ENCODE results near the gene NHS. TPM values are rescaled to one million over a fixed set of nuclear protein-coding genes. Genes with fewer than 3 reads are reported as not detected.

NHS gene
- total RNA-seq, 4 donors from 2014 or later: 6.9 to 16.9 (median 9.9) TPM

GRCh38 chrX:17475449-17476217 is 100.6 kb downstream of the NHS start:
- Histone ChIP-seq H3K36me3 (no peaks in the 10 kb centered on the region), H3K9me3 (no peaks in the 10 kb centered on the region), H3K27me3 (no peaks in the 10 kb centered on the region), H3K4me3 (replicated peaks in 1 of 3) (no peak overlapping the region), H3K27ac (no peak overlapping the region), H3K4me1 (no peaks in the 10 kb centered on the region)
- DNase-seq: no peak
- intact Hi-C loops (cut with DNase I): no loop called here
- WGBS, 2 donors: 62 to 72% methylated on average over 6 of the region's 6 CpGs
- TF ChIP-seq, protein P1, sequence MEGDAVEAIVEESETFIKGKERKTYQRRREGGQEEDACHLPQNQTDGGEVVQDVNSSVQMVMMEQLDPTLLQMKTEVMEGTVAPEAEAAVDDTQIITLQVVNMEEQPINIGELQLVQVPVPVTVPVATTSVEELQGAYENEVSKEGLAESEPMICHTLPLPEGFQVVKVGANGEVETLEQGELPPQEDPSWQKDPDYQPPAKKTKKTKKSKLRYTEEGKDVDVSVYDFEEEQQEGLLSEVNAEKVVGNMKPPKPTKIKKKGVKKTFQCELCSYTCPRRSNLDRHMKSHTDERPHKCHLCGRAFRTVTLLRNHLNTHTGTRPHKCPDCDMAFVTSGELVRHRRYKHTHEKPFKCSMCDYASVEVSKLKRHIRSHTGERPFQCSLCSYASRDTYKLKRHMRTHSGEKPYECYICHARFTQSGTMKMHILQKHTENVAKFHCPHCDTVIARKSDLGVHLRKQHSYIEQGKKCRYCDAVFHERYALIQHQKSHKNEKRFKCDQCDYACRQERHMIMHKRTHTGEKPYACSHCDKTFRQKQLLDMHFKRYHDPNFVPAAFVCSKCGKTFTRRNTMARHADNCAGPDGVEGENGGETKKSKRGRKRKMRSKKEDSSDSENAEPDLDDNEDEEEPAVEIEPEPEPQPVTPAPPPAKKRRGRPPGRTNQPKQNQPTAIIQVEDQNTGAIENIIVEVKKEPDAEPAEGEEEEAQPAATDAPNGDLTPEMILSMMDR (IDR thresholded peaks at IDR 0.05): no peak

DNA sequence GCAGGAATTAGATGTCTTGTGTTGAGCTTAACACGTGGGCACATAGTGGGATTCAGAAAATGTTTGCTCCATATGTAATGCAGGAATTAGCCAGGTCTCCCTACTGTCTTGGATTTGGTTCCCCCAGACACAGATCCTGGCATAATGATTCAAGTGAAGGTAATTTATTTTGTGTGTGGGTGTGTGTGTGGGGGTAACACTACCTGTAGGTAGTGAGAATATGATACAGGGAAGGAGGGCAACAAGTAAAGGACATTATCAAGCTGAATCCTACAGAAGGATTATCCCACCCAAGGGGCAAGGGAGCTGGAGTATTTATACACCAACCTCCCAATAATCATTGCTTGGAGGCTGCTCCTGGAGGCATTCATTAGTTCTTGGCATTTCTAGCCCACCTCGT is 101.4 kb downstream of the NHS start:
- Histone ChIP-seq H3K4me3 (replicated peaks in 1 of 3) (no peak overlapping the region), H3K9me3 (no peaks in the 10 kb centered on the region), H3K4me1 (no peaks in the 10 kb centered on the region), H3K27ac (no peak overlapping the region), H3K36me3 (no peaks in the 10 kb centered on the region), H3K27me3 (no peaks in the 10 kb centered on the region)
- WGBS, 2 donors: 79 to 96% methylated on average over 2 of the region's 2 CpGs
- intact Hi-C loops (cut with DNase I): no loop called here
- TF ChIP-seq, protein P1 (IDR thresholded peaks at IDR 0.05): no peak
- no peak for TF ChIP-seq POLR2A (IDR thresholded peaks at IDR 0.05)
- DNase-seq: no peak

DNA sequence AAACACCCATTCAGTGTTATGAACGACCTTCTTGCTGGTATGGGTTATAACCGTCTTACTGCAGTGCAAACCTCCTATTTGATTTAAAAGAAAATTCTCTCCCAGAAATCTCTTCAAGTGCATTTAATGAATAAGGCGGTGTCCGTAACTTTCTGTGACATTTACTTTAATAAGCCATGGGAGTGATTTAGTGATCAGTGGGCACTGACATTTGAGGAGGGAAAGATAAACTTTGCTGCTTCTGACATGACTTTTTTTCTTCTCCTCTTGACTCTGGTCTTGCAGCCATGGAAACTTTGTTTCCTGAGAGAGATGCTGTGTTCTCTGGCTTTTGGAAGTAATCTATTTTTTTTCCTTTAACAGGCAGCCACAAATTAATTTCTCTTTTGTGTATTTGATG is 106.1 kb downstream of the NHS start:
- no peaks in the 10 kb centered on the region for H3K36me3 ChIP-seq
- 87 to 90% methylated on average over 4 of the region's 4 CpGs for WGBS, 2 donors
- no peaks in the 10 kb centered on the region for H3K9me3 ChIP-seq
- no peak for TF ChIP-seq POLR2A (IDR thresholded peaks at IDR 0.05)
- TF ChIP-seq, protein P1 (IDR thresholded peaks at IDR 0.05): no peak
- H3K4me1 ChIP-seq: no peaks in the 10 kb centered on the region
- no peak overlapping the region for H3K4me3 ChIP-seq (replicated peaks in 1 of 3)
- H3K27ac ChIP-seq: no peak overlapping the region
- intact Hi-C loops (cut with DNase I): no loop called here
- H3K27me3 ChIP-seq: no peaks in the 10 kb centered on the region
- DNase-seq: no peak

- Histone ChIP-seq H3K27ac (no peak overlapping the region), H3K36me3 (no peaks in the 10 kb centered on the region), H3K9me3 (no peaks in the 10 kb centered on the region), H3K27me3 (no peaks in the 10 kb centered on the region), H3K4me1 (no peaks in the 10 kb centered on the region), H3K4me3 (replicated peaks in 1 of 3) (no peak overlapping the region)
- no peak for DNase-seq
- no peak for TF ChIP-seq POLR2A (IDR thresholded peaks at IDR 0.05)
- TF ChIP-seq, protein P1 (IDR thresholded peaks at IDR 0.05): no peak
- intact Hi-C loops (cut with DNase I): no loop called here
- WGBS, 2 donors: 86 to 90% methylated on average over 1 of the region's 1 CpG
Observed at GRCh38 chrX:17484592-17484991, 109.6 kb downstream of the NHS start.

DNA sequence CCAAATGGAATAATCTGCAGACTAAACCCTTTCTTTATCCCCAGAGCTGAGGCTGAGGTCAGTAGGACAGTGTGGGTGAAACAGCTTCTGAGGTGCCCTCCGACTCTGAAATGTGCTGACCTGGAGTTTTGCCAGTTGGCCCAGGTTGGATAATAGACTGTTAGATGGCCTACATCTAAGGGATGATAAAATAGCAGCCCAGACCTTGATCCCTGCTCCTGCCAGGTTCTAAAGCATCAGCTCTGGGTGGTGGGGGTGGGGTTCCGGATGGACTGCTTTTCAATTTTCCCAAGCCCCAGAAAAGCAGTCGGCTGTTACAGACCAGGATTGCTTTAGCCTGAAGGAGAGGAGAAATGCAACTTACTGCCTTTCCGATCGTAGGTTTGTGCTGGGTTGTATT is 110.4 kb downstream of the NHS start:
- no peaks in the 10 kb centered on the region for H3K27me3 ChIP-seq
- intact Hi-C loops (cut with DNase I): no loop called here
- 45% methylated on average over 4 of the region's 5 CpGs; no CpG with 5 or more reads in 1 of the 2 donors for WGBS, 2 donors
- TF ChIP-seq, protein P1 (IDR thresholded peaks at IDR 0.05): no peak
- no peak for TF ChIP-seq POLR2A (IDR thresholded peaks at IDR 0.05)
- no peaks in the 10 kb centered on the region for H3K36me3 ChIP-seq
- H3K4me1 ChIP-seq: no peaks in the 10 kb centered on the region
- no peaks in the 10 kb centered on the region for H3K9me3 ChIP-seq
- no peak overlapping the region for H3K27ac ChIP-seq
- DNase-seq: no peak
- no peak overlapping the region for H3K4me3 ChIP-seq (replicated peaks in 1 of 3)

Data from thyroid gland (tissue), 4 donors.